Upper lobe of left lung (tissue), 6 donors: ENCODE data around the gene TRHDE. TPM values are rescaled to one million over a fixed set of nuclear protein-coding genes. Genes with fewer than 3 reads are reported as not detected.

ENCODE experiments used
- ATAC-seq, 2 donors: fragments of 200-7000 bp; cut with Tn5 transposase; one replicate each; pipeline ENCODE4 v1.9.1; 2022; ENCODE audit warnings: mild to moderate bottlenecking in 2 of 2, moderate library complexity in 2 of 2; ENCODE audit not compliant: low FRiP score in 2 of 2
- DNase-seq, 2 donors: peaks; one replicate each; pipeline ENCODE4 v3.0.0-alpha.2; 2019 to 2020
- H3K27ac ChIP-seq, 4 donors: fragments of 200-600 bp; sonication (generic); one replicate each; pipeline ENCODE4 v1.5.1; 2016 to 2019
- H3K27me3 ChIP-seq, 4 donors: fragments of 200-600 bp; sonication (generic); one replicate each; pipeline ENCODE4 v1.5.1; 2017 to 2019
- H3K36me3 ChIP-seq, 4 donors: fragments of 200-600 bp; sonication (generic); one replicate each; pipeline ENCODE4 v1.5.1; 2016 to 2019
- H3K4me1 ChIP-seq, 4 donors: fragments of 200-600 bp; sonication (generic); one replicate each; pipeline ENCODE4 v1.5.1; 2018 to 2019
- H3K4me3 ChIP-seq, 4 donors: fragments of 200-600 bp; sonication (generic); one replicate each; pipeline ENCODE4 v1.5.1; 2017 to 2019; ENCODE audit warnings: mild to moderate bottlenecking in 2 of 4, moderate library complexity in 1 of 4
- H3K9me3 ChIP-seq, 4 donors: fragments of 200-600 bp; sonication (generic); one replicate each; pipeline ENCODE4 v1.5.1; 2018 to 2019
- EP300 ChIP-seq, 4 donors: sonication (generic); formaldehyde crosslinking; IDR thresholded peaks; one replicate each; pipeline ENCODE4 v1.5.1; 2017; ENCODE audit warnings: antibody characterized with exemption in 4 of 4, control low read depth in 2 of 4
- POLR2A ChIP-seq, 4 donors: fragments of 450-650 bp; IDR thresholded peaks; one replicate each; pipeline ENCODE4 v1.5.1; 2016 to 2017; ENCODE audit warnings: antibody characterized with exemption in 4 of 4, mild to moderate bottlenecking in 2 of 4
- POLR2AphosphoS5 ChIP-seq, 2 donors: sonication (generic); formaldehyde crosslinking; IDR thresholded peaks; one replicate each; pipeline ENCODE4 v1.5.1; 2017; ENCODE audit warnings: antibody characterized with exemption in 2 of 2
- WGBS, 2 donors: methylation state at CpG; one replicate each; pipeline ENCODE4 v1.1.5; 2017 to 2018; 5-methylcytosine and 5-hydroxymethylcytosine counted together
- total RNA-seq, 6 donors: library from RNA; depleted of rRNA in 4 of 6; stranded (reverse); fragments of >200 nt in 4 of 6; gene quantifications; one replicate each; pipeline versions ENCODE4 v1.1.0 to v1.2.1, GENCODE V29; 2016 to 2021
- TF ChIP-seq, protein P1 (sequence below), 6 experiments: fragments of 450-650 bp in 4 of 6; fragments of 200-600 bp in 2 of 6; sonication (generic) in 2 of 6; IDR thresholded peaks; one replicate each; pipeline ENCODE4 v1.5.1; 2016 to 2019; ENCODE audit warnings: antibody characterized with exemption in 6 of 6
- donor health status: DM: no; HTN: no; CAD: no; lungs with moderate emphysema.
- donor health status: DM: no; HTN: yes; CAD: no; lungs with severe emphysema.

TRHDE gene
- total RNA-seq, 6 donors from 2014 or later: 2.9 to 21.0 (median 14.3) TPM

GRCh38 chr12:72716221-72716620 is 444.1 kb downstream of the TRHDE start:
- ATAC-seq (no peak), DNase-seq (no peak)
- no peaks in the 10 kb centered on the region for H3K9me3 ChIP-seq
- H3K36me3 ChIP-seq: no peaks in the 10 kb centered on the region
- H3K27ac ChIP-seq: no peak overlapping the region
- H3K4me1 ChIP-seq: no peaks in the 10 kb centered on the region
- H3K4me3 ChIP-seq: no peak overlapping the region
- TF ChIP-seq EP300 (IDR thresholded peaks at IDR 0.05): no peak
- TF ChIP-seq POLR2A (IDR thresholded peaks at IDR 0.05): no peak
- TF ChIP-seq, protein P1, sequence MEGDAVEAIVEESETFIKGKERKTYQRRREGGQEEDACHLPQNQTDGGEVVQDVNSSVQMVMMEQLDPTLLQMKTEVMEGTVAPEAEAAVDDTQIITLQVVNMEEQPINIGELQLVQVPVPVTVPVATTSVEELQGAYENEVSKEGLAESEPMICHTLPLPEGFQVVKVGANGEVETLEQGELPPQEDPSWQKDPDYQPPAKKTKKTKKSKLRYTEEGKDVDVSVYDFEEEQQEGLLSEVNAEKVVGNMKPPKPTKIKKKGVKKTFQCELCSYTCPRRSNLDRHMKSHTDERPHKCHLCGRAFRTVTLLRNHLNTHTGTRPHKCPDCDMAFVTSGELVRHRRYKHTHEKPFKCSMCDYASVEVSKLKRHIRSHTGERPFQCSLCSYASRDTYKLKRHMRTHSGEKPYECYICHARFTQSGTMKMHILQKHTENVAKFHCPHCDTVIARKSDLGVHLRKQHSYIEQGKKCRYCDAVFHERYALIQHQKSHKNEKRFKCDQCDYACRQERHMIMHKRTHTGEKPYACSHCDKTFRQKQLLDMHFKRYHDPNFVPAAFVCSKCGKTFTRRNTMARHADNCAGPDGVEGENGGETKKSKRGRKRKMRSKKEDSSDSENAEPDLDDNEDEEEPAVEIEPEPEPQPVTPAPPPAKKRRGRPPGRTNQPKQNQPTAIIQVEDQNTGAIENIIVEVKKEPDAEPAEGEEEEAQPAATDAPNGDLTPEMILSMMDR (IDR thresholded peaks at IDR 0.05): no peak
- TF ChIP-seq POLR2AphosphoS5 (IDR thresholded peaks at IDR 0.05): no peak
- 71 to 79% methylated on average over 2 of the region's 2 CpGs for WGBS, 2 donors
- H3K27me3 ChIP-seq: no peaks in the 10 kb centered on the region

DNA sequence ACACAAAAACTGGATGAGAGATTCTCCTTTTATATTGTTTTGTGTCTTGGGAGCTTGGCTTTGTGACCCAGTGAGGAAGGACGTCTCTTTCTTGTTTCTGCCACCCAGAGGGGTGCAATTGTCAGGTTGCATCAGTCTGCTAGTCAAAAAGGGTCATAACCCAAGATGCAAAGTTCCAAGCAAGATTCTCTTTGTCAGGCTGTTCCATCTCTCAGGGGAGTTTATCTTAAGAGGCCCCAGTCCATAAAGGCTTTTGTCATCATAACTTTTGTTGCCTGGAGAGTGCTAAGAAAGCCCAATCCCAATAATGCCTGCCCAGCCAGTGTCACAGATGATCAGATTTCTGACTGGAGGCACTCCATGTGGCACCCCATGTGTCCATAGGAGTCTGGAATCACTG is 444.9 kb downstream of the TRHDE start:
- H3K36me3 ChIP-seq: no peaks in the 10 kb centered on the region
- 36 to 50% methylated on average over 1 of the region's 1 CpG for WGBS, 2 donors
- no peak overlapping the region for H3K27ac ChIP-seq
- ATAC-seq (no peak), DNase-seq (no peak)
- H3K27me3 ChIP-seq: no peaks in the 10 kb centered on the region
- H3K4me3 ChIP-seq: no peak overlapping the region
- H3K4me1 ChIP-seq: no peaks in the 10 kb centered on the region
- TF ChIP-seq, protein P1 (IDR thresholded peaks at IDR 0.05): no peak
- TF ChIP-seq EP300 (IDR thresholded peaks at IDR 0.05) (no peak), POLR2AphosphoS5 (IDR thresholded peaks at IDR 0.05) (no peak), POLR2A (IDR thresholded peaks at IDR 0.05) (no peak)
- H3K9me3 ChIP-seq: no peaks in the 10 kb centered on the region
